Measurements from ENCODE around the gene LRRC61. TPM values are rescaled to one million over a fixed set of nuclear protein-coding genes. Genes with fewer than 3 reads are reported as not detected.

LRRC61 gene
- total RNA-seq, 1 donor from 2014 or later: not detected

DNA sequence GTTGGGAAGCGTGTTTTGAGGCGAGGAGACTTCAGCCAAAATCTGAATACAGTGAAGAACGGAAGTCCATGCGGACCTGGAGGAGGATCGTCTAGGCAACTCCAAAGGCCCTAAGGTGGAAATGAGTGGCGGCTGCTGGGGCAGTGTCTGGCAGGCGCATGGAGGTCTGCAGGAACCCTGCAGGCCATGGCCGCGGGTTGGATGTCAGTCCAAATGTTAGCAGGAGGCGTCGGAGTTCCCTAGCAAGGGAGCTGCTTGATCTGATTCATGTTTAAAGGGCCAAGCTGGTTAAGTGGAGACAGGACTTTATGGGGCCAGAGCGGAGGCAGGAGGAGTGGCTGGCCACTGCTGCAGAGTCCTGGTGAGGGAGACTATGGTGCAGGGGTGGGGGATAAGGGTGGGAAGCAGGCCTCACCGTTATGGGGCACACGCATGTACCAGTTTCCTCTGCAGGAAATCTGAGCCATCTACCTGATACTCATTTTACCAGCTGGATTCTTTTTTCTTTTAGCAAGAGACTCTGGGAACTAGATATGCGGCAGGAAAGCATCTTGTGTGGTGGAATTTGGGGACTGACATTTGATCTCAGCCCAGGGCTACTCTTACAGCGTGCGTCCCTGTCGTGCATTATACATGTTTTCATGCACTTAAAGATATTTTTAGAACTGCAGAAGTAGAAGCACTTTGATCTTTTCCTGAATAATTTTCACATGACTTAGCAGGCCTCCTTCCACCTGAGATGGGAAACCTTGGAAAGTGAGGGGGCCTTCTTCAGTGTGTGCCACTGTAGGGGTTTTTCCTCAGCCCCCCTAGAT lies 38.9 kb downstream of the LRRC61 start:
- Mint-ChIP-seq H3K4me3 (ENCODE audit: unreplicated experiment) (no peak overlapping the region), H3K9me3 (ENCODE audit: unreplicated experiment) (no peaks in the 10 kb centered on the region), H3K27me3 (ENCODE audit: unreplicated experiment) (no peaks in the 10 kb centered on the region), H3K36me3 (ENCODE audit: unreplicated experiment) (no peaks in the 10 kb centered on the region), H3K4me1 (ENCODE audit: unreplicated experiment) (peaks cover 5% of the 10 kb centered on the region), H3K27ac (ENCODE audit: unreplicated experiment) (no peak overlapping the region)
- TF ChIP-seq, protein P1, sequence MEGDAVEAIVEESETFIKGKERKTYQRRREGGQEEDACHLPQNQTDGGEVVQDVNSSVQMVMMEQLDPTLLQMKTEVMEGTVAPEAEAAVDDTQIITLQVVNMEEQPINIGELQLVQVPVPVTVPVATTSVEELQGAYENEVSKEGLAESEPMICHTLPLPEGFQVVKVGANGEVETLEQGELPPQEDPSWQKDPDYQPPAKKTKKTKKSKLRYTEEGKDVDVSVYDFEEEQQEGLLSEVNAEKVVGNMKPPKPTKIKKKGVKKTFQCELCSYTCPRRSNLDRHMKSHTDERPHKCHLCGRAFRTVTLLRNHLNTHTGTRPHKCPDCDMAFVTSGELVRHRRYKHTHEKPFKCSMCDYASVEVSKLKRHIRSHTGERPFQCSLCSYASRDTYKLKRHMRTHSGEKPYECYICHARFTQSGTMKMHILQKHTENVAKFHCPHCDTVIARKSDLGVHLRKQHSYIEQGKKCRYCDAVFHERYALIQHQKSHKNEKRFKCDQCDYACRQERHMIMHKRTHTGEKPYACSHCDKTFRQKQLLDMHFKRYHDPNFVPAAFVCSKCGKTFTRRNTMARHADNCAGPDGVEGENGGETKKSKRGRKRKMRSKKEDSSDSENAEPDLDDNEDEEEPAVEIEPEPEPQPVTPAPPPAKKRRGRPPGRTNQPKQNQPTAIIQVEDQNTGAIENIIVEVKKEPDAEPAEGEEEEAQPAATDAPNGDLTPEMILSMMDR (IDR thresholded peaks at IDR 0.05): no peak
- DNase-seq (ENCODE audit: extremely low spot score, unreplicated experiment): no peak

DNA sequence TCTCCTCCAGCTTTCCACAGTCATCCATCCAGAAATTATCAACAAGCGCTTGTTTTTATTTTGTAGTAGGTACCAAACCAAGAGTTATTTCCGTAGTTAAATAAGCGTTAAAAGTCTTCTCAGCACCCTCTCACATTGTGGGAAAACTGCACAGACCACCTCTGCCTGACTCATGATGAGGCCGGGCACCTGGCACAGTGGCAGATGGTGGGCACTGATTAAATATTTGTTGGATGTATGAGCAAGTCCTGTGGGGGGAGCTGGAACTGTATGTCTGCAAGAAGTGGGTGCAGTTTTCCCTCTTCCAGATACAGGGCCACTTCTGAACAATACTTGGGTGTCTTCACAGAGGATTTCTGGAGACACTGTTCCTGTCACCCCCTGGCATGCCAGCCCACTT lies 40.2 kb downstream of the LRRC61 start:
- H3K9me3 Mint-ChIP-seq (ENCODE audit: unreplicated experiment): no peaks in the 10 kb centered on the region
- H3K4me1 Mint-ChIP-seq (ENCODE audit: unreplicated experiment): peaks cover 10% of the 10 kb centered on the region
- TF ChIP-seq, protein P1 (IDR thresholded peaks at IDR 0.05): no peak
- no peaks in the 10 kb centered on the region for H3K36me3 Mint-ChIP-seq (ENCODE audit: unreplicated experiment)
- H3K27ac Mint-ChIP-seq (ENCODE audit: unreplicated experiment): no peak overlapping the region
- H3K27me3 Mint-ChIP-seq (ENCODE audit: unreplicated experiment): no peaks in the 10 kb centered on the region
- H3K4me3 Mint-ChIP-seq (ENCODE audit: unreplicated experiment): no peak overlapping the region
- no peak for DNase-seq (ENCODE audit: extremely low spot score, unreplicated experiment)

DNA sequence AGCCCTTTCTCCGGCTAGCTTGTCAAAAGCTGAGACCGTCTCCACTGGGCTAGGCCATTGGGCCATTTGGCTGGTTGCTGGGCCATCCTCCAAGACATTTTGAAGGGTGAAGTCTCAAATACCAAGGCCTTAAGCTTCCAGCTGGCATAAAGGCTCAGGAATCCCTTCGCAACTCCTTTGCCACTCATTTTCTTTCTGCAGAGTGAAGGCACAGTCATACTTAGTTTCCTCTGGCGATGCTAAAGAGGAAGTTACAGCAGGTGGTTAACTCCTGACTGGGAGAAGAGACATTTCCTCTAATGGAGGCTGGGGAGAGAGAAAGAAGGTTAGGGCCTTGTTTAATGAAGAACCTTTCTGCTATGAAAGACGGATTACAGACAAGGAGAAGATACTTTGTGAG lies 40.7 kb downstream of the LRRC61 start:
- no peak overlapping the region for H3K4me3 Mint-ChIP-seq (ENCODE audit: unreplicated experiment)
- no peaks in the 10 kb centered on the region for H3K9me3 Mint-ChIP-seq (ENCODE audit: unreplicated experiment)
- H3K36me3 Mint-ChIP-seq (ENCODE audit: unreplicated experiment): peaks cover under 1% of the 10 kb centered on the region
- TF ChIP-seq, protein P1 (IDR thresholded peaks at IDR 0.05): no peak
- no peaks in the 10 kb centered on the region for H3K27me3 Mint-ChIP-seq (ENCODE audit: unreplicated experiment)
- H3K4me1 Mint-ChIP-seq (ENCODE audit: unreplicated experiment): peaks cover 10% of the 10 kb centered on the region
- no peak overlapping the region for H3K27ac Mint-ChIP-seq (ENCODE audit: unreplicated experiment)
- DNase-seq (ENCODE audit: extremely low spot score, unreplicated experiment): no peak

DNA sequence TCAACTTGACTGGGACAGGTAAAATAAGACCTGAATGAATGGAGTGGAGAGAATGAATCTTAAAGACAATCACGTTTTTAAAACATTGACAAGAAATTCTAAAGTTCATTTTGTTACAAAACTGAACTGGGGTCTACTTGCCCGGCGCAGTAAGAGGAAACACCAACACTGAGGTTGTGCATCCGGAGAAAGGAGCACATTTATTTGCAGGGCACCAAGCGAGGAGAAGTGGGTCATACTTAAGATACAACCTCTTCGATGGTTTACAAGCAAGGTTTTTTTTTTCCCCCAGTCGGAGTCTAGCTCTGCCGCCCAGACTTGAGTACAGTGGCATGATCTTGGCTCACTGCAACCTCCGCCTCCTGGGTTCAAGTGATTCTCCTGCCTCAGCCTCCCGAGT lies 42.0 kb downstream of the LRRC61 start:
- TF ChIP-seq, protein P1 (IDR thresholded peaks at IDR 0.05): no peak
- Mint-ChIP-seq H3K36me3 (ENCODE audit: unreplicated experiment) (peaks cover 2% of the 10 kb centered on the region), H3K27me3 (ENCODE audit: unreplicated experiment) (no peaks in the 10 kb centered on the region), H3K4me1 (ENCODE audit: unreplicated experiment) (peaks cover 18% of the 10 kb centered on the region), H3K9me3 (ENCODE audit: unreplicated experiment) (no peaks in the 10 kb centered on the region), H3K4me3 (ENCODE audit: unreplicated experiment) (no peak overlapping the region), H3K27ac (ENCODE audit: unreplicated experiment) (no peak overlapping the region)
- no peak for DNase-seq (ENCODE audit: extremely low spot score, unreplicated experiment)

DNA sequence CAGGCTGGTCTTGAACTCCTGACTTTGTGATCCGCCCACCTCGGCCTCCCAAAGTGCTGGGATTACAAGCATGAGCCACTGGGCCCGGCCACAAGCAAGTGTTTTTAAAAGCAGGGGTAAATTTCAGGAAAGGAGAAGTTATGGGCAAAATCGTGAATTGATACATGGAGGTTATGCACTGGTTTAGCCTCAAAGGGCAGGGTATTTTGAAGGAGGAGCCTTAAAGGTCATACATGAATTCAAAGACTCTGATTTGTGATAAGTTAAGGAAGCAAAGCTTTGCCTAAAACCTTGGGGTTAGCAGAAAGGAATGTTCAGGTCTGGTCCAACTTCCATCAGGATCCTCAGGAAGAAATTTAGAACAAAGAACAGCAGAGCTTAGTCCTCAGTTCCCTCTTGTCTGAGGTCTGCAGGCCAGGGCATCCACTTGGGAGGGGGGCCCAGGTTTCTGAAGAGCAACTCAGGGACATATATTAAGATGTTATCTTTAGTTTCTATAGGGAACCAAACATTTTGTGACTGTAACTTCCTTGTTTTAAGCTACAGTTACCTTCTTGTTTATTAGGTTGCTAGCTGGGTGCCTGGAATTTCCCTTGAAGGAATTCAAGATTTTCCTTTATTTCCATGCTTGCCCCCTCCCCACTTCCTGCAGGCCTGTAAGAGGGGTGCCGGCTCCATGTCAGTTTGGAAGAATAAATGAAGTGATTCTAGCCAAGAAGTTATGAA lies 42.7 kb downstream of the LRRC61 start:
- no peaks in the 10 kb centered on the region for H3K9me3 Mint-ChIP-seq (ENCODE audit: unreplicated experiment)
- H3K27ac Mint-ChIP-seq (ENCODE audit: unreplicated experiment): no peak overlapping the region
- peaks cover 24% of the 10 kb centered on the region for H3K4me1 Mint-ChIP-seq (ENCODE audit: unreplicated experiment)
- no peak for DNase-seq (ENCODE audit: extremely low spot score, unreplicated experiment)
- no peaks in the 10 kb centered on the region for H3K27me3 Mint-ChIP-seq (ENCODE audit: unreplicated experiment)
- peaks cover 2% of the 10 kb centered on the region for H3K36me3 Mint-ChIP-seq (ENCODE audit: unreplicated experiment)
- no peak overlapping the region for H3K4me3 Mint-ChIP-seq (ENCODE audit: unreplicated experiment)
- TF ChIP-seq, protein P1 (IDR thresholded peaks at IDR 0.05): no peak
